OCI-LY7 (cell line): ENCODE results near the gene AMZ2.

Experiments used
- EZH2phosphoT487 ChIP-seq: fragments of 200-600 bp; sonication (generic); IDR thresholded peaks from 2 replicates; pipeline ENCODE4 v1.6.1; 2018; ENCODE audit warnings: low read depth, borderline replicate concordance, mild to moderate bottlenecking, mixed run types, antibody characterized with exemption, low read length, moderate library complexity, mixed read lengths
- TF ChIP-seq, protein P1 (sequence below): fragments of 200-600 bp; sonication (generic); conservative IDR thresholded peaks from 2 replicates; pipeline ENCODE4 v1.5.1; 2014; ENCODE audit warnings: mild to moderate bottlenecking, antibody characterized with exemption, low read length, moderate library complexity, mixed read lengths

DNA sequence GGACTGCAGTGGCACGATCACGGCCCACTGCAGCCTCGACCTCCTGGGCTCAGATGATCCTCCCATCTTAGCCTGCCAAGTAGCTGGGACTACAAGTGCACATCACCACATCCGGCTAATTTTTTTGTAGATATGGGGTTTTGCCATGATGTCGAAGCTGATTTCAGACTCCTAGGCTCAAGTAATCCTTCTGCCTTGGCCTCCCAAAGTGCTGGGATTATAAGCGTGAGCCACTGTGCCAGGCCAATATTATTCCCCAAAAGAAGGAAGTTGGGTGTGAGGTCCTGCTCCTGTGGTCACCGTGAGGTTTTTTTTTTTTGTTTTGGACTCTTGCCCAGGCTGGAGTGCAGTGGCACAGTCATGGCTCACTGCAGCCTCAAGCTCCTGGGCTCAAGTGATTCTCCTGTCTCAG, 1.5 kb downstream of the AMZ2 start:
- TF ChIP-seq, protein P1, sequence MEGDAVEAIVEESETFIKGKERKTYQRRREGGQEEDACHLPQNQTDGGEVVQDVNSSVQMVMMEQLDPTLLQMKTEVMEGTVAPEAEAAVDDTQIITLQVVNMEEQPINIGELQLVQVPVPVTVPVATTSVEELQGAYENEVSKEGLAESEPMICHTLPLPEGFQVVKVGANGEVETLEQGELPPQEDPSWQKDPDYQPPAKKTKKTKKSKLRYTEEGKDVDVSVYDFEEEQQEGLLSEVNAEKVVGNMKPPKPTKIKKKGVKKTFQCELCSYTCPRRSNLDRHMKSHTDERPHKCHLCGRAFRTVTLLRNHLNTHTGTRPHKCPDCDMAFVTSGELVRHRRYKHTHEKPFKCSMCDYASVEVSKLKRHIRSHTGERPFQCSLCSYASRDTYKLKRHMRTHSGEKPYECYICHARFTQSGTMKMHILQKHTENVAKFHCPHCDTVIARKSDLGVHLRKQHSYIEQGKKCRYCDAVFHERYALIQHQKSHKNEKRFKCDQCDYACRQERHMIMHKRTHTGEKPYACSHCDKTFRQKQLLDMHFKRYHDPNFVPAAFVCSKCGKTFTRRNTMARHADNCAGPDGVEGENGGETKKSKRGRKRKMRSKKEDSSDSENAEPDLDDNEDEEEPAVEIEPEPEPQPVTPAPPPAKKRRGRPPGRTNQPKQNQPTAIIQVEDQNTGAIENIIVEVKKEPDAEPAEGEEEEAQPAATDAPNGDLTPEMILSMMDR: no peak
- no peak for TF ChIP-seq EZH2phosphoT487
